Measurements from ENCODE around the gene PRUNE2.

- TF ChIP-seq, protein P1, sequence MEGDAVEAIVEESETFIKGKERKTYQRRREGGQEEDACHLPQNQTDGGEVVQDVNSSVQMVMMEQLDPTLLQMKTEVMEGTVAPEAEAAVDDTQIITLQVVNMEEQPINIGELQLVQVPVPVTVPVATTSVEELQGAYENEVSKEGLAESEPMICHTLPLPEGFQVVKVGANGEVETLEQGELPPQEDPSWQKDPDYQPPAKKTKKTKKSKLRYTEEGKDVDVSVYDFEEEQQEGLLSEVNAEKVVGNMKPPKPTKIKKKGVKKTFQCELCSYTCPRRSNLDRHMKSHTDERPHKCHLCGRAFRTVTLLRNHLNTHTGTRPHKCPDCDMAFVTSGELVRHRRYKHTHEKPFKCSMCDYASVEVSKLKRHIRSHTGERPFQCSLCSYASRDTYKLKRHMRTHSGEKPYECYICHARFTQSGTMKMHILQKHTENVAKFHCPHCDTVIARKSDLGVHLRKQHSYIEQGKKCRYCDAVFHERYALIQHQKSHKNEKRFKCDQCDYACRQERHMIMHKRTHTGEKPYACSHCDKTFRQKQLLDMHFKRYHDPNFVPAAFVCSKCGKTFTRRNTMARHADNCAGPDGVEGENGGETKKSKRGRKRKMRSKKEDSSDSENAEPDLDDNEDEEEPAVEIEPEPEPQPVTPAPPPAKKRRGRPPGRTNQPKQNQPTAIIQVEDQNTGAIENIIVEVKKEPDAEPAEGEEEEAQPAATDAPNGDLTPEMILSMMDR (IDR thresholded peaks at IDR 0.05): no peak
- no peak for TF ChIP-seq POLR2A (IDR thresholded peaks at IDR 0.05)
Measured at GRCh38 chr9:76618762-76619161, 287.2 kb downstream of the PRUNE2 start.

Data from breast epithelium (tissue), 3 donors.